Activated CD8-positive, alpha-beta T cell treated with anti-CD3 and anti-CD28 coated beads, Interleukin-2, amount 10 ng/mL, durations not matched to agents 7 days and 5 days (primary cell): ENCODE measurements around the gene ILKAP. TPM values are rescaled to one million over a fixed set of nuclear protein-coding genes. Genes with fewer than 3 reads are reported as not detected.

ENCODE experiments used
- ATAC-seq: fragments of 150-1000 bp; cut with Tn5 transposase; one replicate; pipeline ENCODE4 v1.10.0; 2021; ENCODE audit warnings: moderate library complexity
- CTCF ChIA-PET: fragments of 350-600 bp; sonication (Branson Sonifier 250); formaldehyde crosslinking; loops from one replicate; lab custom pipeline; 2021; ENCODE audit warnings: antibody characterized with exemption; lab: Charles Lee
- POLR2A ChIA-PET: fragments of 350-600 bp; sonication (Branson Sonifier 250); formaldehyde crosslinking; loops from one replicate; lab custom pipeline; 2021; ENCODE audit warnings: antibody characterized with exemption; lab: Charles Lee
- DNase-seq: peaks from one replicate; pipeline ENCODE4 v3.0.0-alpha.2; 2020
- H3K27ac Mint-ChIP-seq: one replicate; pipeline ENCODE4 v1.8.0; 2021; ENCODE audit warnings: mild to moderate bottlenecking, mixed read lengths
- H3K27me3 Mint-ChIP-seq: one replicate; pipeline ENCODE4 v1.8.0; 2021; ENCODE audit warnings: low read depth, mixed read lengths
- H3K36me3 Mint-ChIP-seq: one replicate; pipeline ENCODE4 v1.8.0; 2021; ENCODE audit warnings: low read depth, mixed read lengths
- H3K4me1 Mint-ChIP-seq: one replicate; pipeline ENCODE4 v1.8.0; 2021; ENCODE audit warnings: low read depth, mixed read lengths
- H3K4me3 Mint-ChIP-seq: one replicate; pipeline ENCODE4 v1.8.0; 2021; ENCODE audit warnings: mild to moderate bottlenecking, mixed read lengths
- H3K9me3 Mint-ChIP-seq: one replicate; pipeline ENCODE4 v1.8.0; 2022; ENCODE audit warnings: mixed read lengths; ENCODE audit not compliant: insufficient read depth
- total RNA-seq, 2 experiments: library from RNA; stranded (reverse); gene quantifications; one replicate each; pipeline ENCODE4 v1.2.3, GENCODE V29; 2021

ILKAP gene
- total RNA-seq, 2 experiments from 2014 or later = 58.3 to 62.7 TPM

DNA sequence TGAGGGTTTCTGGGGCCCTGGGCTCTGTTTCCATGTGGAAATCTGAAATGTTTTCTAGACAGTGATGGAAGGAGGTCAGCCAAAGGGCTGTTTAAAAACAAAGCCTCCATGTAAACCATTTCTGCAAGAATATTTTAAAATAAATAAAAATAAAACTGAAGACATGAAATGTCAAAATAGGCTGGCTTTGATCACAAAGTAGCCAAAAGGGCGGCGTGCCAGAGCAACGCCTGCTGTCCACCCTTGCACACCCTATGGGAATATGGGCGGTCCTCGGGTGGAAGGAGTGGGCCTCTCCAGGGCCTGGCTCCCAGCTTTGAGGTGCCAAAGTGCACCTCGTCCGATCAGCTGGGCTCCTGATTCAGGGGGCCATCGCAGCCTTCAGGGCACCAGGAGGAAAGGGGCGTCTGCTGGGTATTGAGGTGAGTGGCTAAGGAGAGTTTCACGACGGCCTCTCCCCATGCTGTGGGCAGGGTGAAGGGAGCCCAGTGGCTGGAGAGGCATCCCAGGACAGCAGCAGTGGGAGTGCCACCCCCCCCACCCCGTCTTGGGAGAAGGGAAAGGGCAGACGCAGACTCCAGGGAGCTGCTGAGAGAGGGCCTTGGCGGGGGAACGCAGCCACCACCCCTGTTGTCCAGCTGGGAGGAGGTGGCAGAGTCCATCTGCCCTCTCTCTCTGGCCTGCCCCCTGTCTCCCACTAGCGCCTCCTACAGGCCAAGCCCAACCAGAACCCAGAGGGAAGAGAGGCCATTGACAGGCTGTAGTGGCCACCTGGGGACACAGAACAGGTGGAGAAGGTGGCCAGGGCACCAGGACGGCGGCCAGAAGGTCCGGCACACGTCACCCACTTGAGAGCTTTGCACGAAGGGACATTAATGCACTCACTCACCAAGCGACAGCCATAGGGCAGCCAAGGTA is 50.5 kb downstream of the ILKAP start:
- no peaks in the 10 kb centered on the region for H3K4me1 Mint-ChIP-seq
- no peak for DNase-seq
- POLR2A ChIA-PET = no interaction called here
- CTCF ChIA-PET = interaction anchor here (1.1 to 1.2 kb wide), 2 partner anchors 110 to 295 kb away, joined by 3 read pairs; no protein-coding TSS in a partner anchor
- H3K27ac Mint-ChIP-seq = no peak overlapping the region
- no peak overlapping the region for H3K4me3 Mint-ChIP-seq
- no peaks in the 10 kb centered on the region for H3K9me3 Mint-ChIP-seq
- no peak for ATAC-seq
- H3K36me3 Mint-ChIP-seq = no peaks in the 10 kb centered on the region
- no peaks in the 10 kb centered on the region for H3K27me3 Mint-ChIP-seq

GRCh38 chr2:238151628-238152235 is 51.8 kb downstream of the ILKAP start:
- CTCF ChIA-PET = interaction anchor here (1.2 kb wide), 1 partner anchor 293 kb away, joined by 3 read pairs; no protein-coding TSS in a partner anchor
- no peaks in the 10 kb centered on the region for H3K9me3 Mint-ChIP-seq
- H3K27ac Mint-ChIP-seq = no peak overlapping the region
- no peak overlapping the region for H3K4me3 Mint-ChIP-seq
- no peaks in the 10 kb centered on the region for H3K4me1 Mint-ChIP-seq
- POLR2A ChIA-PET = no interaction called here
- H3K27me3 Mint-ChIP-seq = no peaks in the 10 kb centered on the region
- no peaks in the 10 kb centered on the region for H3K36me3 Mint-ChIP-seq
- DNase-seq (no peak), ATAC-seq (no peak)

DNA sequence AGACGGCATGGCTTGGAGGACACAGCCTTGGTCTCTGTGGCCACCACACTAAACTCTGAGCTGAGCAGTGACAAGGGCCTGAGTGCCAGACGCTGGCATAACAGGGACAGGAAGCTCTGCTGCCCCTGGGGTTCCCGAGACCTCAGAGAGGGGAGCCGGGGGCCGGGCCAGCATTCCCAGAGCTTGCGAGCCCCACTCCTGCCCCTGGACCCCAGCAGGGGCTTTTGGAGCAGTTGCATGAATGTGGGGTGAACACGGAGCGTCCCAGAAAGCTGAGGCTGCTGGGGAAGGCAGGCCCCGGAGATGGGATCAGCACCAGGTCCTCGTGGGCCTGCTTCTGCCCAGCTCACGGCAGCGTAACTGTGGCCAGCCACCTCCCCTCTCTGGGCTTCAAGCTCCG is 52.3 kb downstream of the ILKAP start:
- no peaks in the 10 kb centered on the region for H3K9me3 Mint-ChIP-seq
- H3K36me3 Mint-ChIP-seq = no peaks in the 10 kb centered on the region
- H3K27ac Mint-ChIP-seq = no peak overlapping the region

GRCh38 chr2:238150686-238151085 is 52.8 kb downstream of the ILKAP start:
- CTCF ChIA-PET = no interaction called here
- no peak for DNase-seq
- H3K27ac Mint-ChIP-seq = no peak overlapping the region
- H3K36me3 Mint-ChIP-seq = no peaks in the 10 kb centered on the region
- H3K4me1 Mint-ChIP-seq = no peaks in the 10 kb centered on the region
- no peaks in the 10 kb centered on the region for H3K9me3 Mint-ChIP-seq
- POLR2A ChIA-PET = no interaction called here
- H3K27me3 Mint-ChIP-seq = no peaks in the 10 kb centered on the region
- ATAC-seq = no peak
- H3K4me3 Mint-ChIP-seq = no peak overlapping the region

More for the DNA sequence above, 52.3 kb downstream of the ILKAP start:
- no peaks in the 10 kb centered on the region for H3K27me3 Mint-ChIP-seq
- POLR2A ChIA-PET = no interaction called here
- CTCF ChIA-PET = no interaction called here
- no peak for ATAC-seq
- no peak overlapping the region for H3K4me3 Mint-ChIP-seq
- no peaks in the 10 kb centered on the region for H3K4me1 Mint-ChIP-seq
- no peak for DNase-seq

- ATAC-seq = peak; percentile 40
- ChIA-PET POLR2A (no interaction called here), CTCF (no interaction called here)
- DNase-seq = no peak
- Mint-ChIP-seq H3K27ac (no peak overlapping the region), H3K4me1 (no peaks in the 10 kb centered on the region), H3K4me3 (no peak overlapping the region), H3K9me3 (no peaks in the 10 kb centered on the region), H3K27me3 (no peaks in the 10 kb centered on the region), H3K36me3 (no peaks in the 10 kb centered on the region)
Measured at GRCh38 chr2:238149841-238150572, 53.5 kb downstream of the ILKAP start.

- no peak overlapping the region for H3K27ac Mint-ChIP-seq
- H3K4me1 Mint-ChIP-seq = no peaks in the 10 kb centered on the region
- H3K9me3 Mint-ChIP-seq = no peaks in the 10 kb centered on the region
- H3K36me3 Mint-ChIP-seq = no peaks in the 10 kb centered on the region
- no peak overlapping the region for H3K4me3 Mint-ChIP-seq
- CTCF ChIA-PET = no interaction called here
- ATAC-seq (no peak), DNase-seq (no peak)
- H3K27me3 Mint-ChIP-seq = no peaks in the 10 kb centered on the region
- POLR2A ChIA-PET = no interaction called here
Measured at GRCh38 chr2:238148981-238149380, 54.5 kb downstream of the ILKAP start.

GRCh38 chr2:238146884-238147544 is 56.5 kb downstream of the ILKAP start:
- ATAC-seq (no peak), DNase-seq (no peak)
- Mint-ChIP-seq H3K27ac (no peak overlapping the region), H3K4me3 (no peak overlapping the region), H3K9me3 (no peaks in the 10 kb centered on the region), H3K4me1 (no peaks in the 10 kb centered on the region), H3K27me3 (no peaks in the 10 kb centered on the region), H3K36me3 (no peaks in the 10 kb centered on the region)
- POLR2A ChIA-PET = no interaction called here
- CTCF ChIA-PET = no interaction called here

GRCh38 chr2:238145851-238146250 is 57.6 kb downstream of the ILKAP start:
- CTCF ChIA-PET = interaction anchor here (1.0 kb wide), 1 partner anchor 14 kb away, joined by 3 read pairs; no protein-coding TSS in a partner anchor
- POLR2A ChIA-PET = no interaction called here
- peaks cover 5% of the 10 kb centered on the region for H3K4me1 Mint-ChIP-seq

GRCh38 chr2:238145046-238145445 is 58.4 kb downstream of the ILKAP start:
- H3K27ac Mint-ChIP-seq = no peak overlapping the region
- H3K27me3 Mint-ChIP-seq = no peaks in the 10 kb centered on the region
- ATAC-seq (no peak), DNase-seq (no peak)
- no peak overlapping the region for H3K4me3 Mint-ChIP-seq
- POLR2A ChIA-PET = no interaction called here
- no peaks in the 10 kb centered on the region for H3K9me3 Mint-ChIP-seq
- H3K36me3 Mint-ChIP-seq = no peaks in the 10 kb centered on the region
- H3K4me1 Mint-ChIP-seq = peaks cover 5% of the 10 kb centered on the region
- CTCF ChIA-PET = interaction anchor here (1.0 kb wide), 1 partner anchor 15 kb away, joined by 3 read pairs; no protein-coding TSS in a partner anchor

More at GRCh38 chr2:238145851-238146250, 57.6 kb downstream of the ILKAP start:
- Mint-ChIP-seq H3K4me3 (no peak overlapping the region), H3K9me3 (no peaks in the 10 kb centered on the region), H3K27me3 (no peaks in the 10 kb centered on the region), H3K36me3 (no peaks in the 10 kb centered on the region), H3K27ac (no peak overlapping the region)
- DNase-seq = no peak
- ATAC-seq = no peak

DNA sequence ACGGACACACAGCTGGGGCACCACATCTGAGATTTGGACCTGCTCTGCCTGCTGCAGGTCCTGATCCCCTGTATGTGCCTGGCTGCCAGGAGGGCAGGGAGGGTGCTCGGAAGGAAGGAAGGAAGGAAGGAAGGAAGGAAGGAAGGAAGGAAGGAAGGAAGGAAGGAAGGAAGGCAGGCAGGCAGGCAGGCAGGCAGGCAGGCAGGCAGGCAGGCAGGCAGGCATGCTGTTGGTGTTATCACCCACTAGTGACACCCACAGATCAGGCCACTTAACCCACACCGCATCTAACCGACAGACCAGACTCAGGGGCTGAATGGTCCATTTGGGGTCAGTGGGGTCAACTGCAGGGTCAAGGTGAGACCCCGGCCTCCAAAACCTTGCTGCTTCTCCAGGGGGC is 59.2 kb downstream of the ILKAP start:
- POLR2A ChIA-PET = no interaction called here
- Mint-ChIP-seq H3K4me3 (no peak overlapping the region), H3K36me3 (no peaks in the 10 kb centered on the region), H3K9me3 (no peaks in the 10 kb centered on the region), H3K27ac (no peak overlapping the region), H3K27me3 (no peaks in the 10 kb centered on the region), H3K4me1 (peaks cover 5% of the 10 kb centered on the region)
- ATAC-seq (no peak), DNase-seq (no peak)
- CTCF ChIA-PET = no interaction called here

- H3K4me3 Mint-ChIP-seq = no peak overlapping the region
- ATAC-seq = no peak
- H3K9me3 Mint-ChIP-seq = no peaks in the 10 kb centered on the region
- no peak overlapping the region for H3K27ac Mint-ChIP-seq
- H3K27me3 Mint-ChIP-seq = no peaks in the 10 kb centered on the region
- H3K4me1 Mint-ChIP-seq = peaks cover 5% of the 10 kb centered on the region
- POLR2A ChIA-PET = no interaction called here
- no peaks in the 10 kb centered on the region for H3K36me3 Mint-ChIP-seq
- CTCF ChIA-PET = no interaction called here
- no peak for DNase-seq
Measured at GRCh38 chr2:238143239-238143951, 60.1 kb downstream of the ILKAP start.
